Neural progenitor cell (in vitro differentiated cells): ENCODE data around the gene NRG2. TPM values are rescaled to one million over a fixed set of nuclear protein-coding genes. Genes with fewer than 3 reads are reported as not detected.
A peak's percentile ranks its signal among the peaks of the same experiment; 100 is the strongest.

Experiments used
- DNase-seq: peaks from one replicate; pipeline ENCODE4 v3.0.0-alpha.2; 2016; ENCODE audit warnings: low spot score
- H2AFZ ChIP-seq: fragments of 200-600 bp; sonication (generic); replicated peaks from 2 replicates; pipeline ENCODE4 v1.6.1; 2016; ENCODE audit warnings: antibody characterized with exemption
- H3F3A ChIP-seq: fragments of 200-600 bp; sonication (generic); 2 replicates; pipeline ENCODE4 v1.6.1; 2016; ENCODE audit warnings: antibody characterized with exemption, low read depth
- H3K27ac ChIP-seq: fragments of 200-600 bp; sonication (generic); 2 replicates; pipeline ENCODE4 v1.5.1; 2016; ENCODE audit warnings: mild to moderate bottlenecking
- H3K27me3 ChIP-seq: fragments of 200-600 bp; sonication (generic); 2 replicates; pipeline ENCODE4 v1.6.1; 2016; ENCODE audit warnings: mild to moderate bottlenecking, moderate library complexity
- H3K36me3 ChIP-seq: fragments of 200-600 bp; sonication (generic); 2 replicates; pipeline ENCODE4 v1.5.1; 2016
- H3K4me1 ChIP-seq: fragments of 200-600 bp; sonication (generic); 2 replicates; pipeline ENCODE4 v1.6.1; 2016; ENCODE audit warnings: mixed run types
- H3K4me2 ChIP-seq: fragments of 200-600 bp; sonication (generic); 2 replicates; pipeline ENCODE4 v1.6.1; 2016
- H3K4me3 ChIP-seq: fragments of 200-600 bp; sonication (generic); 2 replicates; pipeline ENCODE4 v1.5.1; 2016
- H3K79me2 ChIP-seq: fragments of 200-600 bp; sonication (generic); 2 replicates; pipeline ENCODE4 v1.6.1; 2016; ENCODE audit warnings: low read depth
- H3K9ac ChIP-seq: fragments of 200-600 bp; sonication (generic); 2 replicates; pipeline ENCODE4 v1.6.1; 2016
- H3K9me3 ChIP-seq: fragments of 200-600 bp; sonication (generic); 2 replicates; pipeline ENCODE4 v1.5.1; 2016; ENCODE audit warnings: low read depth
- H4K20me1 ChIP-seq: fragments of 200-600 bp; sonication (generic); 2 replicates; pipeline ENCODE4 v1.6.1; 2016; ENCODE audit warnings: low read depth
- H3K27ac Mint-ChIP-seq: 3 replicates; pipeline ENCODE4 v1.8.0; 2021; ENCODE audit warnings: mixed read lengths
- H3K27me3 Mint-ChIP-seq: 2 replicates; pipeline ENCODE4 v1.8.0; 2022; ENCODE audit warnings: low read depth, mild to moderate bottlenecking, inconsistent platforms, moderate library complexity, mixed read lengths; ENCODE audit not compliant: insufficient read depth
- H3K36me3 Mint-ChIP-seq: 3 replicates; pipeline ENCODE4 v1.8.0; 2021; ENCODE audit warnings: mixed read lengths
- H3K4me1 Mint-ChIP-seq: 3 replicates; pipeline ENCODE4 v1.8.0; 2021; ENCODE audit warnings: mixed read lengths
- H3K4me3 Mint-ChIP-seq: 3 replicates; pipeline ENCODE4 v1.8.0; 2021; ENCODE audit warnings: mild to moderate bottlenecking, moderate library complexity, mixed read lengths
- H3K9me3 Mint-ChIP-seq: 3 replicates; pipeline ENCODE4 v1.8.0; 2020; ENCODE audit warnings: mixed read lengths
- CTCF ChIP-seq: fragments of 200-600 bp; sonication (generic); IDR thresholded peaks from 2 replicates; pipeline ENCODE4 v1.5.1; 2017; ENCODE audit warnings: antibody characterized with exemption, mild to moderate bottlenecking
- EZH2 ChIP-seq: fragments of 200-600 bp; sonication (generic); IDR thresholded peaks from 2 replicates; pipeline ENCODE4 v1.6.1; 2017; ENCODE audit warnings: antibody characterized with exemption, mild to moderate bottlenecking, moderate library complexity
- EZH2phosphoT487 ChIP-seq: fragments of 200-600 bp; sonication (generic); IDR thresholded peaks from 2 replicates; pipeline ENCODE4 v1.6.1; 2017; ENCODE audit warnings: antibody characterized with exemption
- total RNA-seq: library from RNA; depleted of rRNA; stranded (reverse); fragments of >200 nt; gene quantifications from 2 replicates; pipeline ENCODE4 v1.2.3, GENCODE V29; 2015; ENCODE audit warnings: low replicate concordance

Gene NRG2
- total RNA-seq, 1 donor from 2014 or later: 0.13 TPM

DNA sequence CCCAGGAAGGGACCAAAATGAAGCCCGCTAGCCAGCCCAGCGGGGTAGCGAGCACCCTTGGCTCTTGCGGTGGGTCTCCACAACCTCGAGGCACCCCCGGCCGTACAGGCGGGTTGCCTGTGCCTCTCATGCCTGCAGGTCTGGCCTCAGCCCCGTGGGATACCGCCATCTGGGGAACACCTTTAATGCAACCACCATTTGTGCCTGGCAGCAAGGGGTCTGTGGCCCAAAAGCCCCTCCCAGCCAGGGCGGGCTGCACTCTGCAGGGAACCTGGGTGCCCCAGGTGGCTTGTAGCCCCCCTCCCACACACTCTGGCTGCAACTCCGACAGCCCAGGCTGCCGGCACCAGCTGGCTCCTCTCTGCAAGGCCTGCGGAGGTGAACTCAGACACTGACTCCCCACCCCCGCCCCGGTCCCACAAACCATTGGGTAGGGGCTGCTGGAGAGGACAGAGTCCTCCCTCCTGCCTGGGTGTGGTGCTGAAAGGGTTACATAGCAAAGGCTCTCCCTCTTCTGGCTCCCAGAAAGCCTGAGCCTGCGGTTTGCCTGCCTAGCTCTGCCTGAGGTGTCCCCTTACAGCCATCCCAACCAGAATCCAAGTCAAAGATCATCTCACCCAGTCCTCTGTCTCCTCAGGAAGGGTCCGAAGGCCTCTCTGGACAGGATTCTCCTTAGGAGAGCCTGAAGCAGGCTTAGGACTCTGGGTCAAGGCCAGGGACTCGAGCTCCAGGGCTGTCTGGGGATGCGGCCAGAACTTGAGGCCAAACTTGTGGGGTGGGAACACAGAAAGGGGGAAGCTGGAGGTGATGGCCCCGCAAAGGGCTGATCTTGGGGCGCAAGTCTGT, 138.1 kb downstream of the NRG2 start:
- Histone ChIP-seq H3K79me2 (no peaks in the 10 kb centered on the region), H3F3A (peaks cover 5% of the 10 kb centered on the region), H3K9ac (no peak overlapping the region), H3K4me2 (peak overlapping the region; percentile 93), H4K20me1 (peaks cover 25% of the 10 kb centered on the region), H3K9me3 (no peaks in the 10 kb centered on the region), H3K27me3 (peaks cover 84% of the 10 kb centered on the region), H3K4me1 (peaks cover 20% of the 10 kb centered on the region), H3K4me3 (peak overlapping the region; percentile 54), H3K36me3 (no peaks in the 10 kb centered on the region), H3K27ac (no peak overlapping the region), H2AFZ (peak overlapping the region; percentile 89)
- peak; percentile 69 for DNase-seq
- Mint-ChIP-seq H3K36me3 (no peaks in the 10 kb centered on the region), H3K27ac (no peak overlapping the region), H3K4me3 (peak overlapping the region; percentile 74), H3K27me3 (peaks cover 39% of the 10 kb centered on the region), H3K9me3 (peaks cover 2% of the 10 kb centered on the region), H3K4me1 (peaks cover 12% of the 10 kb centered on the region)
- TF ChIP-seq CTCF (no peak), EZH2phosphoT487 (no peak), EZH2 (no peak)

DNA sequence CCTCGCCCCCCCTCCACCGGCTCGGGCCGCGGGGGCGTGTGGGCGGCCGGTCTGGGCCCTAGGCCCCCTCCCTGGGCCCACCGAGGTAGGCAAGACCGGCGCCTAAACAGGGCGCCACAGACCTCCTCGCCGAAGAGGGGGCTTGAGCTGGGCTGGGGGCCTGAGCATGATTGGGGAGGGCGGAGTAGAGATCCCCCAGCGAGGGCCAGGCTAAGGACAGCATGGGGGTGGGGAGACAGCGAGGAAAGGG, 138.6 kb downstream of the NRG2 start:
- H4K20me1 ChIP-seq: peaks cover 25% of the 10 kb centered on the region
- no peaks in the 10 kb centered on the region for H3K9me3 ChIP-seq
- H3K36me3 ChIP-seq: no peaks in the 10 kb centered on the region
- H3K27ac ChIP-seq: no peak overlapping the region
- H2AFZ ChIP-seq: peak overlapping the region; percentile 89
- H3K9ac ChIP-seq: no peak overlapping the region
- peaks cover 5% of the 10 kb centered on the region for H3F3A ChIP-seq
- no peak for DNase-seq
- H3K27me3 Mint-ChIP-seq: peaks cover 40% of the 10 kb centered on the region
- no peaks in the 10 kb centered on the region for H3K36me3 Mint-ChIP-seq
- no peaks in the 10 kb centered on the region for H3K79me2 ChIP-seq
- no peak overlapping the region for H3K27ac Mint-ChIP-seq
- peak overlapping the region; percentile 93 for H3K4me2 ChIP-seq
- H3K4me3 Mint-ChIP-seq: peak overlapping the region; percentile 9
- peaks cover 90% of the 10 kb centered on the region for H3K27me3 ChIP-seq
- H3K9me3 Mint-ChIP-seq: peaks cover 2% of the 10 kb centered on the region
- TF ChIP-seq EZH2phosphoT487 (no peak), EZH2 (no peak), CTCF (no peak)
- H3K4me3 ChIP-seq: peak overlapping the region; percentile 54
- H3K4me1 ChIP-seq: peaks cover 20% of the 10 kb centered on the region
- peaks cover 12% of the 10 kb centered on the region for H3K4me1 Mint-ChIP-seq

DNA sequence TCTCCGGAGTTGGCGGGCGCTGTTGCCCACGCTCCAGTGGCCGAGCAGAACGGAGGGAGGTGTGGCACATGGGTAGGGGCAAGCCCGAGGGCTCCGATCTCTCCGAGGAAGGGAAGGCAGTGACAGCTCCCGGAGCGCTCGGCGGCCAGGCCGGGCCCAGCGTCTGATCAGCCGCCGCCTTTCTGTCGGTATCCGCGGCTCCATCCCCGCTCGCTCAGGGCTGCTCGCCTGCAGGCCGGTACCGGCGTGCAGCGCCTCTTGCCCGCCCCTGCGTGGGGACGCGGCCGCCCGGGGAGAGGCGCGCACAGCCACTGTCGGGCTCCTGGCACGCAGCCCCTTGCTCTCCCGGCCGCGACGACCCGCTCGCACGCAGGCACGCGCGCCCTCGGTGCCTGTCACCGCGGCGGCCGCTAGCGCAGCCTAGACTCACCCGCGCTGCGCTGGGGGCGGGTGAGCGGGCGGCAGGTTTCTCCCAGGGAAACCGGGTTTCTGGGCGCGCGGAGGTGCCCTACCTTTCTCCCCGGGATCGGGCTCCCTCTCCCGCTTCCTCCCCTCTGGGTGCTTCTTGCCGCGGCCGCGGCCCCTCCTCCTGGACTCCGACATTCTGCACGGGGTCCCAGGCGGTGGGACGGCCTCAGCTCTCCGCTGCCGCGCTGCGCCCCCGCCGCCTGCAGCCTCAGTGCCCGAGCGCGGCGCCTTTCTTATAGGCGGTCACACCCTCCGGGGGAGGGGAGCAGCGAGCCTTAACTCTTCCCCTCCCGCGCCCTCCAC, 139.1 kb downstream of the NRG2 start:
- H3K4me2 ChIP-seq: peak overlapping the region; percentile 93
- Mint-ChIP-seq H3K9me3 (peaks cover 2% of the 10 kb centered on the region), H3K4me1 (peaks cover 12% of the 10 kb centered on the region), H3K27ac (no peak overlapping the region), H3K36me3 (no peaks in the 10 kb centered on the region), H3K27me3 (peaks cover 39% of the 10 kb centered on the region), H3K4me3 (peak overlapping the region; percentile 80)
- TF ChIP-seq EZH2phosphoT487 (peak; percentile 90), EZH2 (peak; percentile 70), CTCF (no peak)
- peak overlapping the region; percentile 54 for H3K4me3 ChIP-seq
- H3K4me1 ChIP-seq: peaks cover 20% of the 10 kb centered on the region
- H3K9me3 ChIP-seq: no peaks in the 10 kb centered on the region
- H3K9ac ChIP-seq: no peak overlapping the region
- no peaks in the 10 kb centered on the region for H3K36me3 ChIP-seq
- H3F3A ChIP-seq: peaks cover 5% of the 10 kb centered on the region
- H3K27ac ChIP-seq: no peak overlapping the region
- DNase-seq: peak; percentile 84
- no peaks in the 10 kb centered on the region for H3K79me2 ChIP-seq
- H2AFZ ChIP-seq: peak overlapping the region; percentile 89
- H4K20me1 ChIP-seq: peaks cover 25% of the 10 kb centered on the region
- H3K27me3 ChIP-seq: peaks cover 95% of the 10 kb centered on the region
